Stimulated activated CD4-positive, alpha-beta T cell treated with anti-CD3 and anti-CD28 coated beads, TNF-alpha, amount 100 ng/mL, for 48 hours (primary cell): ENCODE results near the gene PAWR.

Source experiments
- DNase-seq, 3 donors: peaks; one replicate each; pipeline ENCODE4 v3.0.0-alpha.2; 2020; ENCODE audit warnings: low read depth in 3 of 3

PAWR gene

GRCh38 chr12:79690638-79691510 lies at the start of gene PAWR:
TSS of gene PAWR (minus strand) at chr12:79690964. CDS start at chr12:79690244, 720 bp downstream.
- peak in 1 of 3 donors; percentile 28 for DNase-seq

- DNase-seq = peak in 1 of 3 donors; percentile 26
Observed at GRCh38 chr12:79737875-79738718, 47.3 kb upstream of the PAWR start.

- no peak for DNase-seq
Observed at GRCh38 chr12:79732638-79733037, 41.9 kb upstream of the PAWR start.

- DNase-seq = no peak
Observed at GRCh38 chr12:79725987-79726386, 35.2 kb upstream of the PAWR start.

GRCh38 chr12:79717006-79717405 lies 26.2 kb upstream of the PAWR start:
- no peak for DNase-seq

- DNase-seq = no peak
Observed at GRCh38 chr12:79715308-79715707, 24.5 kb upstream of the PAWR start.

- no peak for DNase-seq
Observed at GRCh38 chr12:79710707-79711483, 20.1 kb upstream of the PAWR start.

- DNase-seq = no peak
Observed at GRCh38 chr12:79707830-79708229, 17.1 kb upstream of the PAWR start.

- DNase-seq = no peak
Observed at GRCh38 chr12:79706676-79707075, 15.9 kb upstream of the PAWR start.

- no peak for DNase-seq
Observed at GRCh38 chr12:79706156-79706555, 15.4 kb upstream of the PAWR start.

GRCh38 chr12:79698966-79699365 lies 8.2 kb upstream of the PAWR start:
- DNase-seq = no peak

- DNase-seq = no peak
Observed at GRCh38 chr12:79696416-79696815, 5.7 kb upstream of the PAWR start.

GRCh38 chr12:79692860-79693577 lies 2.3 kb upstream of the PAWR start:
- DNase-seq = no peak

GRCh38 chr12:79691511-79692248 lies 916 bp upstream of the PAWR start:
- DNase-seq = no peak

- peak in 1 of 3 donors; percentile 5 for DNase-seq
Observed at GRCh38 chr12:79690142-79690637, 574 bp downstream of the PAWR start.

GRCh38 chr12:79689477-79690141 lies 1.2 kb downstream of the PAWR start:
- DNase-seq = peak in 1 of 3 donors; percentile 0

GRCh38 chr12:79689061-79689476 lies 1.7 kb downstream of the PAWR start:
- DNase-seq = no peak

GRCh38 chr12:79688376-79689060 lies 2.2 kb downstream of the PAWR start:
- no peak for DNase-seq

GRCh38 chr12:79687711-79688260 lies 3.0 kb downstream of the PAWR start:
- no peak for DNase-seq
